IPS-18c (cell line): ENCODE measurements around the gene CHMP3.
"Not testable (repeated sequence)": the region's sequence is repeated elsewhere in the genome, so short reads cannot be mapped to it uniquely, and the experiment has no call there.

Experiments
- H3K4me3 ChIP-seq: 2 replicates; pipeline ENCODE4 v1.7.0; 2013; ENCODE audit warnings: low read depth, mild to moderate bottlenecking, low read length, moderate library complexity; ENCODE audit not compliant: insufficient read depth
- H3K9me3 ChIP-seq: one replicate; pipeline ENCODE4 v1.6.1; 2013; ENCODE audit warnings: mild to moderate bottlenecking, low read length, moderate library complexity; ENCODE audit not compliant: control insufficient read depth, insufficient read depth

CHMP3 gene

DNA sequence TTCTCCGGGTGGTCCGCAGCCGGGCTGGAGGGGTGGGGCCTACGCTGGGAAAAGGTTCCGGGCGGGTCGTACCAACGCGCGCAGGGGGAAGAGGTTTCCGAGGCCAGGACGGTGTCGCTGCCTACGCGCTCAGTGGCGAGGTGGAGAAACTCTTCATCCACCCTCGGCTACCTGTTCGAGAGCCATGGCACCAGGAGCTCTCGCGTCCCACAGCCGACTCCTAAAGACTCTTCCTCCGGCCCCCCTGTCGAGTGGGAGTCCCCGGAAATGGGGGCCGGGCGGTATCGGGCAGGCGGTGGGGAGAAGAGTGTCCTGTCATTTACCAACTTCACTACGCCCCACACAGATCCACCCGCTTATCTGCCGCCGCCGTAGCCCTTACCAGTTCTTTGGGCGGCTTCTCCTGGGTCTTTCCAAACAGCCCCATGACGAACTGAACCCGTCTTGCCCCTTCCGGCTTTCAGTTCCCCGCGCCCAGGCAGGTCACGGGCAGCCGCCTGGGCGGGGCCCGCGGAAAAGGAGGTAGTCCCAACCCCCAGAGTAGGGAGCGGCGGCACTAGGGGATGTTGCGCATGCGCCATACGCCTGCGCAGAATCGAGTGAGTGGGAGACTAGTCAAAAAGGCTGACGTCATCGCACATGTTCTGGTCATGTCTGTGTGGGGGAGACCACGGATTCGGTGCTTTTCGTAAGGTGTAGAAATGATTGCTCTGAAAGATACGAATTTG is at the start of gene CHMP3:
TSS of gene CHMP3 (minus strand) at position 522 of the 728 bp plus-strand sequence. CDS start at position 427, 95 bp downstream.
- Histone ChIP-seq H3K9me3 (peaks cover 5% of the 10 kb centered on the region), H3K4me3 (peak within 1 kb of the TSS; percentile 85)

DNA sequence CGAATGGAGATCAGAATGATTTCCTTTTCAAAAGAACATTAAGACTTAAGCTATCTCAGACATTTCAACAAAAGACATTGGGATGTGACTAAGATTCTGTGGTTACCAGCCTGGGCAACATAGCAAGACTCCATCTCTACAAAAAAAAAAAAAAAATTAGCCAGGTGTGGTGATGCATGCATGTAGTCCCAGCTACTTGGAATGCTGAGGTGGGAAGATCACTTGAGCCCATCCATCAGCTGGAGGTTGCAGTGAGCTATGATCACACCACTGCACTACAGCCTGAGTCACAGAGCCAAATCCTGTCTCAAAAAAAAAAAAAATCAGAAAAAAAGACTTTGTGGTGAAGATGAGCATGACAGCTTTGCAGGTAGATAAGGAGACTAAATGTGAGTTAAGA is 47.6 kb upstream of the CHMP3 start:
- H3K4me3 ChIP-seq = no peak overlapping the region
- no peaks in the 10 kb centered on the region for H3K9me3 ChIP-seq

DNA sequence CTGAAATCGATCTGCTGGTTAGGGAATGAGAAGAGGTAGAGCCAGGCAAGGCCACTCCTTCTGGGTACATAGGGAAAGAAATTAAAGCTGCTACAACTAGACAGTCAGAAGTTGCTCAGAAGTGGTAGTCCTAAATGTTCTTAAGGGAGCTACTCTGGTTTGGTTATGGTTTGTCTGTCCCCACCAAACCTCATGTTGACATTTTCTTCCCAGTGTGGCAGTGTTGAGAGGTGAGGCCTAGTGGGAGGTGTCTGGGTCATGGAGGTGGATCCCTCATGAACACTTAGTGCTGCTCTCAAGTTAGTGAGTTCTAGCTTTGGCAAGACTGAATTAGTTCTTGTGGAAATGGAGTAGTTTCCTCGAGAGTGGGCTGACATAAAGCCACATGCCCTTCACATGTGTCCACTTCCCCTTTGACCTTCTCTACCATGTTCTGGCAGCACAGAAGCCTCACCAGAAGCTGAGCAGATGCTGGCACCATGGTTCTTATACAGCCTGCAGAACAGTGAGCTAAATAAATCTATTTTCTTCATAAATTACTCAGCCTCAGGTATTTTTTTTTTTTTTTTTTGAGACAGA is 45.7 kb upstream of the CHMP3 start:
- H3K4me3 ChIP-seq = no peak overlapping the region
- H3K9me3 ChIP-seq = no peaks in the 10 kb centered on the region

DNA sequence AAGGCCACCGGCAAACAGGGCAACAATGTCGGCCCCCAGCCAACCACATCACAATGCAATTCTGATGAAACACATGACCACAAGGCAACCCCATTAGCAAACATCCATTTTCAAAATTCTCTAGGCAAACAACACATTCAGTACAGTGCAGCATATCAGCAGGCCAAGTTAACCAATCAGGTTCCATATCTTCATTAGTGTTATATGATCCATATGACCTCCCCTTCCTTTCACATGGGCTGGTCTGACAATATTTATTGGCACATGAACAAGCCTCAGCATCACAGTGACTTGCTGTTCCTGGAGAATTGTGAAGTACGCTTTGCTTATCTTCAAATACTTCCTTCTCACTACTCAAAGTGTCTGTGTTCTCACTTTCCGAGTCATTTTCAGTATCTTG is 40.7 kb upstream of the CHMP3 start:
- Histone ChIP-seq H3K9me3 (no peaks in the 10 kb centered on the region), H3K4me3 (no peak overlapping the region)

DNA sequence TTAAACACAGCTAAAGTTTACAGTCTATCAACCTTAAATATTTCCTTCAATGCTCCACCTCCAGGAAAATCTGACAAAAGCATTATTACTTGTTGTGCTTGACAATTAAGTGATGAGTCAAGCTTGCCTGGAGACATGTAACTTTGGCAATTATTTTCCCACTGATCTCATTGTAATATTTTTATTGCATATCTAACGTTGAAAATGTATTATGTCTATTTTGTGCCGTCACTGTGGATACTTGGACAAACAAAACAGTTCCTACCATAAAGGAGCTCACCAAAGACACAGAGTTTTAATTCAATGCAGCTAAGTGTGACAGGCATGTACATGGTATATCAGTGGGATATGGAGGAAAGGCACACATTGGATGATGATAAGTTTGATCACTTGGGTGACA is 35.7 kb upstream of the CHMP3 start:
- no peak overlapping the region for H3K4me3 ChIP-seq
- H3K9me3 ChIP-seq = no peaks in the 10 kb centered on the region

DNA sequence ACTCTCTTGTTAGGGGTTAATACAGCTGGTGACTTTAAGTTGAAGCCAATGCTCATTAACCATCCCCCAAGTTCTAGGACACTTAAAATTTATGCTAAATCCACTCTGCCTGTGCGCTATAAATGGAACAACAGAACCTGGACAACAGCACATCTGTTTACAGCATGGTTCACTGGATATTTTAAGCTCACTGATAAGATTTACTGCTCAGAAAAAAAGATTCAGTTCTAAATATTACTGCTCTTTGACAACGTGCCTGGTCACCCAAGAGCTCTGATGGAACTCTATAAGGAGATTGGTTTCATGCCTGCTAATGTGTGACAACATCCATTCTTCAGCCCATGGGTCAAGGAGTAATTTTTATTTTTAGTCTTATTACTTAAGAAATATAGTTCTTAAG is 32.9 kb upstream of the CHMP3 start:
- Histone ChIP-seq H3K4me3 (no peak overlapping the region), H3K9me3 (no peaks in the 10 kb centered on the region)

DNA sequence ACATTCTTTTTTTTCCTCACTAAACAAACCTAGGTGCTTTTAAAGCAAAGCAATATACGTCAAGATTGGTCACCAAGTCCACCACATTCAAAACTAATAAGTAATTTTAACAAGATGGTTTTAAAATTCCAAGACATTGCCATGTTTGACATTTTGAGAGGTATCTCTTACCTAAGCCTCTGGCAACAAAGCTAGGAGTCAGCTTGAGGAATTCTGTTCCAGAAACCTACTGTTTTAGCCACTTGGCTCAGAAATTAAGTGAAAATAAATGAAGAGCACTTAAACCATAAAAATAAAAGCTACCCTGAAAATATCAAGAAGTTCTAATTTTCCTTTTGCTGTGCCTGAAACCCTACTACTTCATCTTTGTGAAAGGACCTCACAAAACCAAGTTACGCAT is 30.0 kb upstream of the CHMP3 start:
- H3K4me3 ChIP-seq = no peak overlapping the region
- H3K9me3 ChIP-seq = no peaks in the 10 kb centered on the region

DNA sequence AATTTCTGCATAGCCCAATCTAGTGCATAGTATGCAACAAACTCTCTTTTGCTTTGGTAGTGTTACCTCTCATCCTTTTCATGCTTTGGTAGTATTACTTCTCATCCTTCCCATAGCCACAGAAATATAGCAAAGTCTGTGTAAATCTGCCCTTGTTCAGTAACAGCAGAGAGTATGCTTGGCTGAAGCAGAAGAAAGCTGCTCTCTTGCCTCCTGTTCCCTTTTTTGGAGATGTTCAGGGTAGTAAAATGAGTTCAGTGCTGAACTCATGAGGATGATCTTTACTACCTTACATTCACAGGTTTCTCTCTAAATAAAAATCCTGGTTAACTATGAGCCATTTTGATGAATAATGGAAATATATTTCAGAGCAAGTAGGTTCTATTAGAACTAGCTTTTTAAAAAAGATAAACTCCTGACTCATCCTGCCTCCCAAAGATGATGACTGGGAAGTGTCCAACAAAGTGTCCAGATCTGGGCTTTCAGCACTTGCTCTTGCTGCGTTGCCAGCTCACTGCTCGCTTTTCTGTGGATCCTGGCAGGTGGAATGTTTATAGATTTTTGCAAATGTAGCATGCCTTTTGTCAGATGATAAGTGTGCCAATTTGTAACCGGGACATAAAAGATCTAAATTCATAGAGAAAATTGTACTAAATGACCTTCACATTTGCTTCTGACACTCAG is 29.4 kb upstream of the CHMP3 start:
- Histone ChIP-seq H3K4me3 (no peak overlapping the region), H3K9me3 (no peaks in the 10 kb centered on the region)

DNA sequence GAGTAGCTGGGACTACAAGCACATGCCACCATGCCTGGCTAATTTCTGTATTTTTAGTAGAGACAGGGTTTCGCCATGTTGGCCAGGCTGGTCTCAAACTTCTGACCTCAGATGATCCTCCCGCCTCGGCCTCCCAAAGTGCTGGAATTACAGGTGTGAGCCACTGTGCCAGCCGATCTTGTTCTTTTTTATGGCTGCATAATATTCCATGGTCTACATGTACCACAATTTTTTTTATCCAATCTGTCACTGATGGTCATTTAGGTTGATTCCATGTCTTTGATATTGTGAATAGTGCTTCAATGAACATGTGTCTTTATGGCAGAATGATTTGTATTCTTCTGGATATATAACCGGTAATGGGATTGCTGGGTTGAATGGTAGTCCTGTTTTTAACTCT is 26.5 kb upstream of the CHMP3 start:
- H3K9me3 ChIP-seq, H3K4me3 ChIP-seq: not testable (repeated sequence)

DNA sequence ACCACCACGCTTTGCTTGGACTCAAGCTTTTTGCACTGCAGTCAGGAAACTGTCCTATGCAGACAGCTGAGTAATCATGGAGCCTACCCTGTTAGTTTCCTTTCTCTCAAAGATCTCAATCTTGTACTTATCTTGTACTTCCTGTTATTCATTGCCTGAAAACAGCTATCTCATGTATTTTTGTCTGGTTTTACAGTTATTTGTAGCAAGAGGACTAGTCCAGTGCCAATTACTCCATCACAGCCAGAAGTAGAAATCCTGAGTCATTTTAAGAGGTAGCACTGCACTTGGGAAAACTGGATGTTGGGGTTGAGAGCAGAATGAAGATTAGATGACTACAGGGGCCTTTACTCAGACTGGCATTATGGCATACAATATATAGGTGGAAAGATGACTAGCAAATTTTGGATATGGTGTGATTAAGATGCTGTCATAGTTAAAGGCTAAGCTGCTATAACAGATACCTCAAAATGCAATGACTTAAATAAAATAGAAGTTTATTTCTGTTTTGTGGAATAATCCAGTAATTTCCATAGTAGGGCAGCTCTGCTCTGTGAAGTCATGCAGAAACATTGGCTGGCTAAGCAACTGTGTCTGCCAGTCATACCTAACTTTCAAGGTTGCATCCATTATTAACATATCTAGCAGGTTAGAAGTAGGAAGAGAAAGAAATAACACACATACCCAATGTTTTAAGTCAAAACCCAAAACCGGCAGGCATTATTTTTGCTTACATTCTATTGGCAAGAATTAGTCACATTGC is 21.1 kb upstream of the CHMP3 start:
- Histone ChIP-seq H3K4me3 (no peak overlapping the region), H3K9me3 (no peaks in the 10 kb centered on the region)

DNA sequence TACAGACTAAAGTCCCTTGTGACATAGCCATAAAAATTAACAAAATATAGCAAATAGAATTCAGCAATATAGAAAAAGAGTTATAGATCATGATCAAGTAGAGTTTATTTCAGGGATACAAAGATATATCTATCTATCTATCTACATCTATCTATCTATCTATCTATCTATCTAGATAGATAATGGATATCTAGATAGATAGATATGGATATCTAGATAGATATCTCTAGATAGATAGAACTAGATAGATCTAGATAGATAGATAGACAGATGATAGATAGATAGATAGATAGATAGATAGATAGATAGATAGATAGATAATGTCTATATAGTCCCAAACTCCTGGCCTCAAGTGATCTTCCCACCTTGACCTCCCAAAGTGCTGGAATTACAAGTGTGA is 17.3 kb upstream of the CHMP3 start:
- Histone ChIP-seq H3K4me3 (no peak overlapping the region), H3K9me3 (no peaks in the 10 kb centered on the region)

DNA sequence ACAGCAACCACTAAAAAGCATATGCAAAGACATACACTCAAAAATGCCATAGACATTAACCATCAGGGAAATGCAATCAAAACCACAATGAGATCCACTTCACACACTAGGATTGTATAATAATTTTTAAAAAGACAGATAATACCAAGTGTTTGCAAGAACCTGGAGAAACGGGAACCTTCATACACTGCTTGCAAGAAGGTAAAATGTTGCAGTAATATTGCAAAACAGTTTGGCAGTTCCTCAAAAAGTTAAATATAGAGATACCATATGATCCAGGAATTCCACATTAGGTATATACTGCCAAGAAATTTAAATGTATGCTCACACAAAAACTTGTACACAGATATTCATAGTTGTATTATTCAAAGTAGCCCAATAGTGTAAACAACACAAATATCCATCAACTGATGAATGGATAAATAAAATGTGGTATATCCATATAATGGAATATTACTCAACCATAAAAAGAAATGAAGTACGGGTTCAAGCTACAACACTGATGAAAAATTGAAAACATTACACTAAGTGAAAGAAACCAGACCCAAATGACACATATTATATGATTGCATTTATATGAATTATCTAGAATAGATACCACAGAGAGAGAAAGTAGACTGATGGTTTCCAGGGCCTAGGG is 14.7 kb upstream of the CHMP3 start:
- Histone ChIP-seq H3K9me3 (no peaks in the 10 kb centered on the region), H3K4me3 (no peak overlapping the region)

DNA sequence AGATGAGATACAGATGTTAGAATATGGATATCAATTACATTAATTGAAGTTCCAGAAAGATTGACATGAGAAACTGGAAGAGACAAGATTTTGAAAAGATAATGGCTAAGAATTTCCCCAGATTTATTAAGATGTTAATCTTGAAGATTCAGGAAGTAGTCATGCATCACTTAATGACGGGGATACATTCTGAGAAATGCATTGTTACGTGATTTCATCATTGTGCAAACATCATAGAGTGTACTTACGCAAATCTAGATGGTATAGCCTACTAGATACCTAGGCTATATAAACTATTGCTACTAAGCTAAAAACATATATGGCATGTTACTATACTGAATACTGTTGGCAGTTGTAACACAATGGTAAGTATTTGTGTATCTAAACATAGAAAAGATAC is 6.8 kb upstream of the CHMP3 start:
- no peak overlapping the region for H3K4me3 ChIP-seq

DNA sequence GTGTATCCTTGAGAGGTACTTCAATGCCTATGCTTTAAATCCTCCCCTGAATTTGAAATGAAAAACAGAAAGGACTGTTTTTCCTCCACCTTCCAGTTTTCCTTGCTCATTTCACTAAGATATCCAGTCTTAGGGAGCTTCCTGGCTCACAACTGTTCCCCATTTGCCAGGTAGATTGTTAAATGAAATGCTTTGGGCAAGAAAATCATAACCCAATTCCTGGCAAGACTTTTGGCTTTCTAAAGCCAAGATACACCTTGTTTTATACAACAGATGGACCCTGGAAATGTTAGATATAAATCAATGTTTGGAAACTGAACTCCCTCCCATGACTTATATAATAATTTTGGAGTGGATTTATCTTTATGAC is 3.6 kb upstream of the CHMP3 start:
- peaks cover 5% of the 10 kb centered on the region for H3K9me3 ChIP-seq
- no peak overlapping the region for H3K4me3 ChIP-seq

More for the DNA sequence above, 6.8 kb upstream of the CHMP3 start:
- H3K9me3 ChIP-seq = no peaks in the 10 kb centered on the region

DNA sequence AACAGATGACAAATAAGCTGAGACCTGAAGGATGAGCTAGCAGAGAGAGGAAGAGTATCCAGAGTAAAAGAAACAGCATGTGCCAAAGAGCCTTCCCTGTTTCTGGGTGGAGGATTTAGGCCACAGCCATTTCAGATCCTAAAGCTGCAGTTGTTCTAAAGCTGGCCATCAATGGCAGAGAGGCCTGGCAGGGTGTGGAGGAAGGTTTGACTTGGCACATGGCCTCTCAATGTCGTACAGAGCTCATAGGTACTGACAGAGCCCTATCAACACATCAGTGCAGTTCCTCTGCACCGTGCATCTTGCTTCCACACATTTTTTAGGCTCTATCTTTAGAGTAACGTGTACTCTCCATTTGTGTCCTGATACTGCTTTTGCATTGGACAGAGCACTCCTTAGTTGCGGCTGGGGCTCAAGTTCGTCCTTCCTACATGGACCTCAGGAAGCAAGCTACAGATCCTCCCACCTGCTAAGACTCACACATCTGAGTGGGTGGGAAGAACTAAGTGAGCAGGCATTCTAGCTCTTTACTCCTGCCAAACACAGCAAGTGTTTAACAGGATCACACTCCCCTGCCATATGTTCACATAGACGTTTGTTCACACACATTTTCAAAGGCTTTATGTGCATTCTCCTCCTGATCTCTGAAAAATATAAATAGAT is 3.0 kb upstream of the CHMP3 start:
- peaks cover 5% of the 10 kb centered on the region for H3K9me3 ChIP-seq

DNA sequence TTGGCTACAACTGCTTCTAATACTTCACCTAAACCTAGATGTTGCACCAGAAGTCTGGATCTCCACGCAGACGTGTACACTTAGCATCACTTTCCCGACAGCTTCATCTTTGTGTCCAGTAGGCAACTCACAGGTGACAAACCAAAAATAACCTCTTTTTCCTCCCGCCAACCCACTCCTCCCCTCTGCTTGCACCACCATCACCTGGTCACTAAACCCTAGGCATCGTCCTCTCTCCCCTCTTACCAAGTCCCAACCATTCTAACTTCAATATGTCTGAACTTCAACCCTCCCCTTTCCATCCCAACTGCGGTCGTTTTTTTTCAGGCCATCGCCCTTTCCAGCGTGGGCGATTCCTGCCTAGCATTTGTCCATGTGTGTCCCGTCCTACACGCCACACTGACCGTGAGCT is 413 bp upstream of the CHMP3 start:
- Histone ChIP-seq H3K9me3 (peaks cover 5% of the 10 kb centered on the region), H3K4me3 (no peak overlapping the region)

More for the DNA sequence above, 3.0 kb upstream of the CHMP3 start:
- no peak overlapping the region for H3K4me3 ChIP-seq

DNA sequence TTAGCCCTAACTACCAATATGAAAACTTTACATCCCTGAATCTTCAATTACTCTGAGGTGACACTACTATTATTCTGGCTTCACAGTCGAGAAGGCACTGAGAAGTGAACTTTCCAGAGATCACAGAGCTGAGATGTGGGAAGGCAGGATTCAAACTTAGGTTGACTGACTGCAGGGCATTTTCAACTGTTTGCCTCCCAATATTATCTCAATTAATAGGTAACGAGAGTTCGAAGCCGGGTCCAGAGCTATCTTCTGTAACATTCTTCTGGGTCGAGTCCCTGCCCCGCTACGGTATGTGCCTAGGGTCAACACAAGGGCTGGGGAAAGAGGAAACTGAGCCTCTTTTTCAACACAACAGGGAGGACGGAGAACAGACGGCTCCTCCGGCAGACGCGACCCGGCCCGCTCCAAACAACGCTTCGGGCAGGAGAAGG is 740 bp downstream of the CHMP3 start:
- Histone ChIP-seq H3K4me3 (peak overlapping the region; percentile 85), H3K9me3 (peaks cover 5% of the 10 kb centered on the region)
